Omental fat pad (tissue), 4 donors: ENCODE results near the gene SGSM1. TPM values are rescaled to one million over a fixed set of nuclear protein-coding genes. Genes with fewer than 3 reads are reported as not detected.

Source experiments
- ATAC-seq: fragments of 150-250 bp; one replicate; pipeline ENCODE4 v1.9.1; 2016; ENCODE audit warnings: mild to moderate bottlenecking, moderate library complexity; ENCODE audit not compliant: low FRiP score
- DNase-seq: peaks from one replicate; pipeline ENCODE4 v3.0.0-alpha.2; 2019; ENCODE audit warnings: low spot score
- CTCF ChIP-seq, 3 donors: fragments of 450-650 bp; IDR thresholded peaks; one replicate each; pipeline ENCODE4 v1.5.1; 2016 to 2017; ENCODE audit warnings: antibody characterized with exemption in 3 of 3, mild to moderate bottlenecking in 3 of 3, moderate library complexity in 2 of 3
- total RNA-seq, 4 donors: library from RNA; depleted of rRNA; stranded (reverse); fragments of >200 nt; gene quantifications; one replicate each; pipeline ENCODE4 v1.1.0, GENCODE V29; 2016

The SGSM1 gene
- total RNA-seq, 4 donors from 2014 or later = 0.12 to 2.4 (median 0.62) TPM

- no peak for TF ChIP-seq CTCF (IDR thresholded peaks at IDR 0.05)
- ATAC-seq (no peak), DNase-seq (no peak)
Observed at GRCh38 chr22:24809331-24809730, 3.3 kb downstream of the SGSM1 start.

- ATAC-seq = no peak
- no peak for TF ChIP-seq CTCF (IDR thresholded peaks at IDR 0.05)
- DNase-seq = no peak
Observed at GRCh38 chr22:24810043-24810749, 4.2 kb downstream of the SGSM1 start.

- no peak for ATAC-seq
Observed at GRCh38 chr22:24812950-24813775, 7.2 kb downstream of the SGSM1 start.

GRCh38 chr22:24813861-24814770 is 8.1 kb downstream of the SGSM1 start:
- ATAC-seq = no peak
- no peak for TF ChIP-seq CTCF (IDR thresholded peaks at IDR 0.05)

More at GRCh38 chr22:24812950-24813775, 7.2 kb downstream of the SGSM1 start:
- no peak for TF ChIP-seq CTCF (IDR thresholded peaks at IDR 0.05)
- DNase-seq = no peak

GRCh38 chr22:24816806-24817205 is 10.8 kb downstream of the SGSM1 start:
- ATAC-seq (no peak), DNase-seq (no peak)
- no peak for TF ChIP-seq CTCF (IDR thresholded peaks at IDR 0.05)

More at GRCh38 chr22:24813861-24814770, 8.1 kb downstream of the SGSM1 start:
- DNase-seq = no peak

GRCh38 chr22:24819487-24819886 is 13.5 kb downstream of the SGSM1 start:
- TF ChIP-seq CTCF (IDR thresholded peaks at IDR 0.05) = no peak
- DNase-seq (no peak), ATAC-seq (no peak)
